Endothelial cell (in vitro differentiated cells): Measurements from ENCODE around the gene GNA12. TPM values are rescaled to one million over a fixed set of nuclear protein-coding genes. Genes with fewer than 3 reads are reported as not detected.

ENCODE experiments used
- DNase-seq: peaks from one replicate; pipeline ENCODE4 v3.0.0; 2021; ENCODE audit warnings: low spot score
- H3K27ac Mint-ChIP-seq: one replicate; pipeline ENCODE4 v1.8.0; 2021; ENCODE audit warnings: mixed read lengths, inconsistent platforms; ENCODE audit not compliant: unreplicated experiment
- H3K27me3 Mint-ChIP-seq: one replicate; pipeline ENCODE4 v1.8.0; 2021; ENCODE audit warnings: mild to moderate bottlenecking, moderate library complexity, mixed read lengths, inconsistent platforms; ENCODE audit not compliant: unreplicated experiment
- H3K36me3 Mint-ChIP-seq: one replicate; pipeline ENCODE4 v1.8.0; 2021; ENCODE audit warnings: mild to moderate bottlenecking, low read depth, mixed read lengths, inconsistent platforms; ENCODE audit not compliant: unreplicated experiment
- H3K4me1 Mint-ChIP-seq: one replicate; pipeline ENCODE4 v1.8.0; 2021; ENCODE audit warnings: mild to moderate bottlenecking, mixed read lengths, inconsistent platforms; ENCODE audit not compliant: unreplicated experiment
- H3K4me3 Mint-ChIP-seq: one replicate; pipeline ENCODE4 v1.8.0; 2021; ENCODE audit warnings: mild to moderate bottlenecking, mixed read lengths, inconsistent platforms; ENCODE audit not compliant: unreplicated experiment
- H3K9me3 Mint-ChIP-seq: one replicate; pipeline ENCODE4 v1.8.0; 2021; ENCODE audit warnings: mixed read lengths, inconsistent platforms; ENCODE audit not compliant: unreplicated experiment
- total RNA-seq: library from RNA; stranded (reverse); fragmentation: NEBNext Ultra II Directional; extraction: Animal tissue kit (Norgen Biotek cat#: 25700); gene quantifications from one replicate; pipeline ENCODE4 v1.2.1, GENCODE V29; 2021; ENCODE audit not compliant: unreplicated experiment
- TF ChIP-seq, protein P1 (sequence below): fragments of 200-600 bp; sonication (generic); IDR thresholded peaks from one replicate; pipeline ENCODE4 v1.5.0; 2021; ENCODE audit warnings: antibody characterized with exemption; ENCODE audit not compliant: unreplicated experiment

Gene GNA12
- total RNA-seq, 1 donor from 2014 or later = 105 TPM

GRCh38 chr7:2706685-2707126 is 137.4 kb downstream of the GNA12 start:
- peaks cover 12% of the 10 kb centered on the region for H3K27me3 Mint-ChIP-seq
- TF ChIP-seq, protein P1, sequence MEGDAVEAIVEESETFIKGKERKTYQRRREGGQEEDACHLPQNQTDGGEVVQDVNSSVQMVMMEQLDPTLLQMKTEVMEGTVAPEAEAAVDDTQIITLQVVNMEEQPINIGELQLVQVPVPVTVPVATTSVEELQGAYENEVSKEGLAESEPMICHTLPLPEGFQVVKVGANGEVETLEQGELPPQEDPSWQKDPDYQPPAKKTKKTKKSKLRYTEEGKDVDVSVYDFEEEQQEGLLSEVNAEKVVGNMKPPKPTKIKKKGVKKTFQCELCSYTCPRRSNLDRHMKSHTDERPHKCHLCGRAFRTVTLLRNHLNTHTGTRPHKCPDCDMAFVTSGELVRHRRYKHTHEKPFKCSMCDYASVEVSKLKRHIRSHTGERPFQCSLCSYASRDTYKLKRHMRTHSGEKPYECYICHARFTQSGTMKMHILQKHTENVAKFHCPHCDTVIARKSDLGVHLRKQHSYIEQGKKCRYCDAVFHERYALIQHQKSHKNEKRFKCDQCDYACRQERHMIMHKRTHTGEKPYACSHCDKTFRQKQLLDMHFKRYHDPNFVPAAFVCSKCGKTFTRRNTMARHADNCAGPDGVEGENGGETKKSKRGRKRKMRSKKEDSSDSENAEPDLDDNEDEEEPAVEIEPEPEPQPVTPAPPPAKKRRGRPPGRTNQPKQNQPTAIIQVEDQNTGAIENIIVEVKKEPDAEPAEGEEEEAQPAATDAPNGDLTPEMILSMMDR = no peak
- H3K27ac Mint-ChIP-seq = peak overlapping the region; percentile 24
- no peaks in the 10 kb centered on the region for H3K36me3 Mint-ChIP-seq
- no peaks in the 10 kb centered on the region for H3K9me3 Mint-ChIP-seq
- no peak overlapping the region for H3K4me3 Mint-ChIP-seq
- H3K4me1 Mint-ChIP-seq = peaks cover 15% of the 10 kb centered on the region
- DNase-seq = no peak

DNA sequence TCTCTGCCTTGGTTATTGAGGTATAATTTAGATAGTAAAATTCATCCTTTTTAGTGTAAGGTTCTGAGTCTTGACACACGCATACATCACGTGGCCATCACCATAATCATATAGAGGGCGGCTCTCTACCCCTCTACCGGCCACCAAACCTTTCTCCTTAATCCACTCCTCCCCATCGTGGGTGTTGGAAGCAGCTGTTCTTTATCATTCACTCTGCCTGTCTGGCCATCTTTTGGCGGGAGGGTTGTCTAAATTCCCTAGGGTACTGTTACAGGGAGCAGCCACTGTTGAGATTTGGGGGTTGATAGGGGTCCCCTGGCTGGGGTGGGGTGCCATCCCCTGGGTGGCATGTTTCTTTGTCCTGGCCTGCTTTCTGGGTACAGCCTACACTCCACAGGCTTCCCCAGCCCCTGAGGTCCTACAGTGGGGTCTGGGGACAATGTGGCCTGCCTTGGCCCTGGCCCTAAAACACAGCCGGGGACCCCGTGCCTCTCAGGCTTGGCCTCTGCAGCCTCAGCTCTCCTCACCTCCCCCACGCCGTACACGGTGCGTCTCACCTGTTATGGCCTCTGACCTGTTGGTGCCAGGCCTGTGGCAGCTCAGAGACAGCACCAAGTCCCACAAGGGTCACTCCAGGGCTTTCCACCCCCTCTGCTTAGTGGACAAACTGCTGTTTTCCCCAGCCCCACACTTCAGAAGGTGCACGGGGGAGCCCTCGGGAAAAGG is 138.6 kb downstream of the GNA12 start:
- H3K9me3 Mint-ChIP-seq = no peaks in the 10 kb centered on the region
- no peak for DNase-seq
- H3K36me3 Mint-ChIP-seq = no peaks in the 10 kb centered on the region
- TF ChIP-seq, protein P1 = no peak
- no peak overlapping the region for H3K27ac Mint-ChIP-seq
- H3K27me3 Mint-ChIP-seq = peaks cover 19% of the 10 kb centered on the region
- H3K4me3 Mint-ChIP-seq = no peak overlapping the region
- H3K4me1 Mint-ChIP-seq = peaks cover 15% of the 10 kb centered on the region

DNA sequence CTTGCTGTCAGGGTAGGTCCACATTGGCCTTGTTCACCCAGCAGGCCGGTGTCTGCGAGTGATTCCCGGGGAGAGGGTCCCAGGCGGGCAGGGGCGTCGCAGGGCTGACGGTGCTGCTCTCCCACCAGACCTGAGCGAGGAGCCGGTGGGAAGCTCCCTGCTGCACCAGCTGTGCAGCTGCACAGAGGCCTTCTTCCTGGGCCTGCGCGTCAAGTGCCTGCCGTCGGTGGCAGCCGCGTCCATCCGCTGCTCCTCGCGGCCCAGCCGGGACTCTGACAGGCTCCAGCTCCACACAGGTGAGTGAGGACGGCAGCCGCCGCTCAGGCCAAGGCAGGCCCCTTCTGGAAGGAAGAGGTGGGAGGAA is 141.5 kb downstream of the GNA12 start:
- no peaks in the 10 kb centered on the region for H3K9me3 Mint-ChIP-seq
- H3K27me3 Mint-ChIP-seq = peaks cover 24% of the 10 kb centered on the region
- DNase-seq = no peak
- H3K36me3 Mint-ChIP-seq = no peaks in the 10 kb centered on the region
- H3K4me1 Mint-ChIP-seq = peaks cover 13% of the 10 kb centered on the region
- no peak overlapping the region for H3K27ac Mint-ChIP-seq
- no peak overlapping the region for H3K4me3 Mint-ChIP-seq
- TF ChIP-seq, protein P1 = no peak

DNA sequence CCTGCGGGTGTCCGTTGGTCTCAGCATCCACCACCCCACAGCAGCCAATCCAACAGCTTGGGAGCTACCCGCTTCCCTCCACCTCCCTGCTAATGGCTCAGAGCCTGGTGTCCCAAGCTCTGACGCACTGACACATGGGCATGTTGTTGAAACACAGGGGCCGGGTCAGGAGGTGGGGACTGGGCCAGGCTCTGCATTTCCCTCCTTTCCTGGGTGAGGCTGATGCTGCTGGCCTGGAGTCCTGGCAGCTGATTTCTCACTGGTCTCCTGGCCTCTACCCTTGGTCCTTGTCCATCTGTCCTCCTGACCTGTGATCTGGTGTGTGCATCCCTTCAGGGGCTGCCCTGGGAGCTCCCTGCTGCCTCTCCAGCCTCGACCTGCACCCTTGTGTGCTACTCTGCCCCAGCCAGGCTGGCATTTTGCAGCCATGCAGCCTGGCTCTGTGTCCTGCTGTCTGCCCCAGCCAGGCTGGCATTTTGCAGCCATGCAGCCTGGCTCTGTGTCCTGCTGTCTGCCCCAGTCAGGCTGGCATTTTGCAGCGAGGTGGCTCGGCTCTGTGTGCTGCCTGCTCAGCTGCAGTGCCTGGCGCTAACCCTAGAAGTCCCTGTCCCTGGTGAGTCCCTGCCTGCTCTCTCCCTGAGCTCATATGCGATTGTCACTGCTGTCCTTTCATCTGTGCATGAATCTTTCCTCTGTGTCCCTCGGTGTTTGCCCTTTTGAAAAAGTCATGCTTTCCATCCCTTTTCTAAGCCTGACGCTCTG is 142.1 kb downstream of the GNA12 start:
- Mint-ChIP-seq H3K4me3 (no peak overlapping the region), H3K9me3 (no peaks in the 10 kb centered on the region), H3K27ac (no peak overlapping the region), H3K27me3 (peaks cover 21% of the 10 kb centered on the region), H3K36me3 (no peaks in the 10 kb centered on the region), H3K4me1 (peaks cover 9% of the 10 kb centered on the region)
- no peak for DNase-seq
- TF ChIP-seq, protein P1 = no peak

DNA sequence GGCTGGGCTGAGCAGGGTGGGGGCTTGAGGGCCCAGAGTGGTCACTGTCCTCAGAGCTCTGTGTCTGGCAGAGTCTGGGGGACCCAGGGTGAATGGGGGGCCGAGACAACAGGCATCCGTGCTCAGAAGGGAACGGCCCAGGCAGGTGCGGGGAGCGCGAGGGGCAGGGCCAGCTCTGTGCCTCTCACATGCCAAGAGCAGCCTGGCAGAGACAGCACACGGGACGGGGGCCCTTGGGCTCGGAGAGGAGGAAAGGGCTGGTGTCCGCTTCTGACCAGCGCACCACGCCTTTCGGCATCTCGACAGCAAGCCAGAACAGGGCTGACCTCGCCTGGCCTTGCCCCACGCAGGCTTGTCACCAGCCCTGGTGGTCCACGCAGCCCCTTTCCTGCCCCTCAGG is 142.7 kb downstream of the GNA12 start:
- no peak for DNase-seq
- Mint-ChIP-seq H3K4me3 (no peak overlapping the region), H3K9me3 (no peaks in the 10 kb centered on the region), H3K36me3 (no peaks in the 10 kb centered on the region), H3K27ac (no peak overlapping the region), H3K4me1 (peaks cover 3% of the 10 kb centered on the region), H3K27me3 (peaks cover 17% of the 10 kb centered on the region)
- TF ChIP-seq, protein P1 = no peak
